Measurements from ENCODE around the gene SLC5A11. TPM values are rescaled to one million over a fixed set of nuclear protein-coding genes. Genes with fewer than 3 reads are reported as not detected.
A peak's percentile ranks its signal among the peaks of the same experiment; 100 is the strongest.
"Not testable (repeated sequence)": the region's sequence is repeated elsewhere in the genome, so short reads cannot be mapped to it uniquely, and the experiment has no call there.

Gene SLC5A11
- total RNA-seq, 1 donor from 2014 or later, result not detected

- peak; percentile 54 for DNase-seq (ENCODE audit: low read depth in 2 of 2)
Observed at GRCh38 chr16:24834459-24835335, 11.1 kb upstream of the SLC5A11 start.

GRCh38 chr16:24836836-24837235 is 8.9 kb upstream of the SLC5A11 start:
- no peak for DNase-seq (ENCODE audit: low read depth in 2 of 2)

GRCh38 chr16:24837969-24838368 is 7.8 kb upstream of the SLC5A11 start:
- no peak for DNase-seq (ENCODE audit: low read depth in 2 of 2)

GRCh38 chr16:24838554-24839266 is 7.1 kb upstream of the SLC5A11 start:
- DNase-seq (ENCODE audit: low read depth in 2 of 2), result peak; percentile 49 to 54

- no peak for DNase-seq (ENCODE audit: low read depth in 2 of 2)
Observed at GRCh38 chr16:24839347-24839972, 6.3 kb upstream of the SLC5A11 start.

GRCh38 chr16:24841291-24841690 is 4.5 kb upstream of the SLC5A11 start:
- DNase-seq (ENCODE audit: low read depth in 2 of 2), result no peak

- DNase-seq (ENCODE audit: low read depth in 2 of 2), result peak in 1 of 2 donors; percentile 20
Observed at GRCh38 chr16:24844101-24845030, 1.4 kb upstream of the SLC5A11 start.

GRCh38 chr16:24845031-24845365 is 765 bp upstream of the SLC5A11 start:
- DNase-seq (ENCODE audit: low read depth in 2 of 2), result not testable (repeated sequence)

- DNase-seq (ENCODE audit: low read depth in 2 of 2), result no peak
Observed at GRCh38 chr16:24846548-24847357, 990 bp downstream of the SLC5A11 start.

GRCh38 chr16:24847358-24847664 is 1.5 kb downstream of the SLC5A11 start:
- no peak for DNase-seq (ENCODE audit: low read depth in 2 of 2)

GRCh38 chr16:24848065-24848464 is 2.3 kb downstream of the SLC5A11 start:
- peak in 1 of 2 donors; percentile 79 for DNase-seq (ENCODE audit: low read depth in 2 of 2)

GRCh38 chr16:24849641-24850040 is 3.9 kb downstream of the SLC5A11 start:
- DNase-seq (ENCODE audit: low read depth in 2 of 2), result no peak

- DNase-seq (ENCODE audit: low read depth in 2 of 2), result peak in 1 of 2 donors; percentile 28
Observed at GRCh38 chr16:24850289-24850938, 4.7 kb downstream of the SLC5A11 start.

- peak in 1 of 2 donors; percentile 73 for DNase-seq (ENCODE audit: low read depth in 2 of 2)
Observed at GRCh38 chr16:24851700-24852099, 5.9 kb downstream of the SLC5A11 start.

- DNase-seq (ENCODE audit: low read depth in 2 of 2), result peak; percentile 25 to 27
Observed at GRCh38 chr16:24852281-24852721, 6.5 kb downstream of the SLC5A11 start.

- DNase-seq (ENCODE audit: low read depth in 2 of 2), result peak in 1 of 2 donors; percentile 18
Observed at GRCh38 chr16:24853169-24853824, 7.5 kb downstream of the SLC5A11 start.

GRCh38 chr16:24853830-24854229 is 8.1 kb downstream of the SLC5A11 start:
- DNase-seq (ENCODE audit: low read depth in 2 of 2), result peak; percentile 44 to 57

GRCh38 chr16:24854607-24855171 is 8.9 kb downstream of the SLC5A11 start:
- DNase-seq (ENCODE audit: low read depth in 2 of 2), result no peak

GRCh38 chr16:24855678-24856077 is 9.9 kb downstream of the SLC5A11 start:
- no peak for DNase-seq (ENCODE audit: low read depth in 2 of 2)

Data from lung microvascular endothelial cell (primary cell).